GM20000 (cell line): ENCODE measurements around the gene CACNA1S.

ENCODE experiments used
- DNase-seq: peaks from one replicate; pipeline ENCODE4 v3.0.0; 2012; ENCODE audit warnings: low spot score
- CTCF ChIP-seq: IDR thresholded peaks from 2 replicates; pipeline ENCODE4 v1.5.1; 2012; ENCODE audit warnings: mild to moderate bottlenecking, control low read depth; ENCODE audit errors: extremely low read depth, missing control alignments

CACNA1S gene

GRCh38 chr1:201114245-201115131, 2.3 kb upstream of the CACNA1S start:
- peak; percentile 93 for DNase-seq

GRCh38 chr1:201113451-201114244, 1.4 kb upstream of the CACNA1S start:
- DNase-seq = no peak
- TF ChIP-seq CTCF = no peak

More at GRCh38 chr1:201114245-201115131, 2.3 kb upstream of the CACNA1S start:
- TF ChIP-seq CTCF = peak; percentile 78

- TF ChIP-seq CTCF = no peak
- DNase-seq = no peak
These were observed 700 bp upstream of the CACNA1S start for GRCh38 chr1:201112926-201113325.

- TF ChIP-seq CTCF = no peak
- no peak for DNase-seq
These were observed 554 bp downstream of the CACNA1S start for GRCh38 chr1:201111672-201112071.

- no peak for TF ChIP-seq CTCF
- DNase-seq = no peak
These were observed 1.1 kb downstream of the CACNA1S start for GRCh38 chr1:201111156-201111555.

- DNase-seq = no peak
- no peak for TF ChIP-seq CTCF
These were observed 1.6 kb downstream of the CACNA1S start for GRCh38 chr1:201110616-201111015.

- DNase-seq = no peak
- TF ChIP-seq CTCF = no peak
These were observed 2.1 kb downstream of the CACNA1S start for GRCh38 chr1:201110138-201110537.
